IMR-90 (cell line): ENCODE measurements around the gene TNK2. TPM values are rescaled to one million over a fixed set of nuclear protein-coding genes. Genes with fewer than 3 reads are reported as not detected.

Experiments used
- ATAC-seq: fragments of 200-7000 bp; cut with Tn5 transposase; 2 replicates; pipeline ENCODE4 v1.9.1; 2020; ENCODE audit warnings: low read depth, mild to moderate bottlenecking, moderate library complexity
- BruUV-seq: library from RNA; stranded (reverse); fragments of 400-500 nt; replicated peaks from 2 replicates; lab custom pipeline; 2021; lab: Mats Ljungman, UMichigan
- CTCF ChIA-PET: fragments of 300-600 bp; formaldehyde crosslinking; extraction: SDS; loops from one replicate; lab custom pipeline; 2021; ENCODE audit warnings: antibody characterized with exemption; lab: Yijun Ruan, JAX
- POLR2A ChIA-PET: fragments of 300-600 bp; sonication (Branson Sonifier 250); formaldehyde crosslinking; loops from one replicate; lab custom pipeline; 2022; ENCODE audit warnings: antibody characterized with exemption; ENCODE audit not compliant: unreplicated experiment; lab: Charles Lee
- DNase-seq: peaks from one replicate; pipeline ENCODE4 v3.0.0; 2013
- H2AFZ ChIP-seq: replicated peaks from 2 replicates; pipeline ENCODE3; 2013; ENCODE audit warnings: low read length, mild to moderate bottlenecking; ENCODE audit not compliant: poor library complexity
- H2AK5ac ChIP-seq: 2 replicates; pipeline ENCODE4 v1.6.1; 2013; ENCODE audit warnings: low read depth, low read length, inconsistent platforms
- H2AK9ac ChIP-seq: replicated peaks from 2 replicates; pipeline ENCODE3; 2013; ENCODE audit warnings: mild to moderate bottlenecking, low read depth, low read length, moderate library complexity; ENCODE audit not compliant: poor library complexity
- H2BK120ac ChIP-seq: 2 replicates; pipeline ENCODE4 v1.6.1; 2013; ENCODE audit warnings: low read depth, low read length, inconsistent platforms
- H2BK15ac ChIP-seq: 3 replicates; pipeline ENCODE4 v1.6.1; 2013; ENCODE audit warnings: low read depth, low read length, inconsistent platforms
- H2BK20ac ChIP-seq: 2 replicates; pipeline ENCODE4 v1.6.1; 2013; ENCODE audit warnings: low read depth, mild to moderate bottlenecking, inconsistent platforms, low read length, moderate library complexity
- H2BK5ac ChIP-seq: 2 replicates; pipeline ENCODE4 v1.6.1; 2013; ENCODE audit warnings: mild to moderate bottlenecking, low read depth, low read length, inconsistent platforms; ENCODE audit not compliant: poor library complexity, severe bottlenecking
- H3K14ac ChIP-seq: replicated peaks from 2 replicates; pipeline ENCODE4 v1.6.1; 2013; ENCODE audit warnings: low read depth, low read length, inconsistent platforms
- H3K18ac ChIP-seq: 2 replicates; pipeline ENCODE4 v1.6.1; 2013; ENCODE audit warnings: low read depth, low read length, control low read depth
- H3K23ac ChIP-seq: 2 replicates; pipeline ENCODE4 v1.6.1; 2013; ENCODE audit warnings: low read depth, low read length, inconsistent platforms
- H3K27ac ChIP-seq: 2 replicates; pipeline ENCODE4 v1.5.1; 2013; ENCODE audit warnings: mild to moderate bottlenecking, control low read depth, low read length; ENCODE audit not compliant: insufficient read depth
- H3K27me3 ChIP-seq: 2 replicates; pipeline ENCODE4 v1.6.1; 2013; ENCODE audit warnings: low read length; ENCODE audit not compliant: control insufficient read depth, insufficient read depth
- H3K36me3 ChIP-seq: 2 replicates; pipeline ENCODE4 v1.6.1; 2013; ENCODE audit warnings: low read length, mixed read lengths; ENCODE audit not compliant: control insufficient read depth, insufficient read depth
- H3K4ac ChIP-seq: 2 replicates; pipeline ENCODE4 v1.6.1; 2013; ENCODE audit warnings: low read depth, low read length, inconsistent platforms
- H3K4me1 ChIP-seq: 2 replicates; pipeline ENCODE4 v1.6.1; 2013; ENCODE audit warnings: low read length, mixed read lengths; ENCODE audit not compliant: control insufficient read depth, insufficient read depth
- H3K4me2 ChIP-seq: 2 replicates; pipeline ENCODE4 v1.6.1; 2013; ENCODE audit warnings: low read depth, mild to moderate bottlenecking, control low read depth, low read length, moderate library complexity
- H3K4me3 ChIP-seq: 2 replicates; pipeline ENCODE4 v1.5.1; 2013; ENCODE audit warnings: low read depth, mild to moderate bottlenecking, control low read depth, low read length, moderate library complexity; ENCODE audit not compliant: insufficient read depth
- H3K56ac ChIP-seq: 2 replicates; pipeline ENCODE4 v1.6.1; 2013; ENCODE audit warnings: low read length, inconsistent platforms; ENCODE audit not compliant: insufficient read depth; ENCODE audit errors: extremely low read depth
- H3K79me1 ChIP-seq, 2 experiments: 2 replicates each; pipeline ENCODE4 v1.6.1; 2013; ENCODE audit warnings: low read length in 2 of 2, inconsistent platforms in 1 of 2, low read depth in 1 of 2
- H3K9ac ChIP-seq: 2 replicates; pipeline ENCODE4 v1.6.1; 2013; ENCODE audit warnings: low read depth, low read length, control low read depth
- H3K9me1 ChIP-seq: 2 replicates; pipeline ENCODE4 v1.6.1; 2013; ENCODE audit warnings: low read length, inconsistent platforms; ENCODE audit not compliant: insufficient read depth
- H3K9me3 ChIP-seq: 2 replicates; pipeline ENCODE4 v1.6.1; 2013; ENCODE audit warnings: low read length; ENCODE audit not compliant: control insufficient read depth, insufficient read depth
- H4K20me1 ChIP-seq: 2 replicates; pipeline ENCODE4 v1.6.1; 2013; ENCODE audit warnings: low read length, inconsistent platforms; ENCODE audit not compliant: insufficient read depth
- H4K5ac ChIP-seq: 2 replicates; pipeline ENCODE4 v1.6.1; 2013; ENCODE audit warnings: mild to moderate bottlenecking, low read depth, low read length, control low read depth
- H4K8ac ChIP-seq, 2 experiments: 2 replicates each; pipeline ENCODE4 v1.6.1; 2013; ENCODE audit warnings: low read depth in 2 of 2, low read length in 2 of 2, control low read depth in 1 of 2, inconsistent platforms in 1 of 2
- H4K91ac ChIP-seq: 2 replicates; pipeline ENCODE4 v1.6.1; 2013; ENCODE audit warnings: low read depth, low read length, inconsistent platforms; ENCODE audit not compliant: insufficient read depth
- CEBPB ChIP-seq: IDR thresholded peaks from 2 replicates; pipeline ENCODE4 v1.6.1; 2012; ENCODE audit warnings: low read depth, low read length, improper control_type of control experiment
- CHD1 ChIP-seq: IDR thresholded peaks from 2 replicates; pipeline ENCODE4 v1.6.1; 2012; ENCODE audit warnings: low read depth, low read length, improper control_type of control experiment
- MAZ ChIP-seq: IDR thresholded peaks from 2 replicates; pipeline ENCODE4 v1.6.1; 2012; ENCODE audit warnings: low read depth, mild to moderate bottlenecking, low read length, improper control_type of control experiment, moderate library complexity, borderline replicate concordance
- RAD21 ChIP-seq: IDR thresholded peaks from 2 replicates; pipeline ENCODE4 v1.6.1; 2012; ENCODE audit warnings: low read length, improper control_type of control experiment
- RFX5 ChIP-seq: IDR thresholded peaks from 2 replicates; pipeline ENCODE4 v1.8.0; 2012; ENCODE audit warnings: low read depth, mild to moderate bottlenecking, low read length, moderate library complexity
- SMC3 ChIP-seq: fragments of 150-350 bp; IDR thresholded peaks from 2 replicates; pipeline ENCODE4 v1.6.1; 2016; ENCODE audit warnings: low read depth, mild to moderate bottlenecking, antibody characterized with exemption, low read length, moderate library complexity
- WGBS, 2 experiments: methylation state at CpG; one replicate each; pipeline versions ENCODE4 v1.1.5 to v1.1.7; 2013; ENCODE audit warnings: missing lambda C conversion rate in 2 of 2; ENCODE audit not compliant: insufficient read length in 1 of 2; ENCODE audit errors: extremely low coverage in 2 of 2; 5-methylcytosine and 5-hydroxymethylcytosine counted together
- dilution Hi-C: fragments of 300-500 bp; cut with HindIII; formaldehyde crosslinking; loops from one replicate; pipeline ENCODE4 v1.14.3; 2018; ENCODE audit warnings: low sequenced_read_pairs; ENCODE audit not compliant: unreplicated experiment
- in situ Hi-C: fragments of 300-500 bp; cut with MboI; formaldehyde crosslinking; loops from 3 replicates; pipeline ENCODE4 v1.14.3; 2019; ENCODE audit warnings: low sequenced_read_pairs, inconsistent platforms, mixed read lengths
- intact Hi-C: fragments of 100-400 bp; cut with micrococcal nuclease; formaldehyde crosslinking; loops from 2 replicates; pipeline ENCODE4 v1.10.0; 2022
- polyA plus RNA-seq, 3 experiments: library from polyadenylated mRNA; depleted of rRNA; stranded (reverse); fragments of >200 nt; gene quantifications; 2 replicates each; pipeline ENCODE4 v1.2.3, GENCODE V29; 2012; ENCODE audit warnings: low replicate concordance in 1 of 3
- total RNA-seq: library from RNA; depleted of rRNA; stranded (reverse); fragments of >200 nt; gene quantifications from 2 replicates; pipeline ENCODE4 v1.2.3, GENCODE V29; 2012
- TF ChIP-seq, protein P1 (sequence below): fragments of 150-350 bp; IDR thresholded peaks from 2 replicates; pipeline ENCODE4 v1.6.1; 2016; ENCODE audit warnings: low read depth, mild to moderate bottlenecking, low read length, moderate library complexity, borderline replicate concordance
- TF ChIP-seq, protein P2 (sequence below): fragments of 150-350 bp; IDR thresholded peaks from 2 replicates; pipeline ENCODE4 v1.6.1; 2017; ENCODE audit warnings: mild to moderate bottlenecking, antibody characterized with exemption, low read length, low read depth

Gene TNK2
- total and polyA plus RNA-seq, 2 of the 4 experiments (the other 2 are of a cell fraction), result 2.2 to 13.8 TPM

DNA sequence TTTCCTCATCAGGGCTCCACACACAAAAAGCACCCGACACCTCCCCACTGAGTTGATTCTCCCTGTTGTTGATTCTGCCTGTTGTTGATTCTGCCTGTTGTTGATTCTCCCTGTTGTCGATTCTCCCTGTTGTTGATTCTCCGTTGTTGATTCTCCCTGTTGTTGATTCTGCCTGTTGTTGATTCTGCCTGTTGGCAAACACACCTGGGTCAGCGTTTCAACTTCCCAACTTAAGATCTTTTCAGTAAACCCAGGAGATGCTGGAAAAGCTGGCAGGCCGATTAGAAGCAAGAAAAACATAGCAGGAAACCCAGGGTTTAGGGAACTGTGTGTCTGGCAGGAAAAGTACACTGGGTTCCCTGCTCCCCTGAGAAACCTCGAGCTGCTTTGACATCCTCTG, 47.9 kb downstream of the TNK2 start:
- intact Hi-C loops (no loop called here), in situ Hi-C loops (loop anchor here (5.0 kb wide), 1 partner anchor 37 kb away; no protein-coding TSS in a partner anchor), dilution Hi-C loops (no loop called here)
- no peak overlapping the region for H3K27ac ChIP-seq
- H2BK20ac ChIP-seq, result no peak overlapping the region
- no TSS peak for BruUV-seq
- H4K8ac ChIP-seq, result no peak overlapping the region
- H2BK5ac ChIP-seq, result no peak overlapping the region
- no peak overlapping the region for H3K4ac ChIP-seq
- TF ChIP-seq CEBPB, result no peak
- no peak for TF ChIP-seq MAZ
- no peak for TF ChIP-seq RAD21
- TF ChIP-seq, protein P1, sequence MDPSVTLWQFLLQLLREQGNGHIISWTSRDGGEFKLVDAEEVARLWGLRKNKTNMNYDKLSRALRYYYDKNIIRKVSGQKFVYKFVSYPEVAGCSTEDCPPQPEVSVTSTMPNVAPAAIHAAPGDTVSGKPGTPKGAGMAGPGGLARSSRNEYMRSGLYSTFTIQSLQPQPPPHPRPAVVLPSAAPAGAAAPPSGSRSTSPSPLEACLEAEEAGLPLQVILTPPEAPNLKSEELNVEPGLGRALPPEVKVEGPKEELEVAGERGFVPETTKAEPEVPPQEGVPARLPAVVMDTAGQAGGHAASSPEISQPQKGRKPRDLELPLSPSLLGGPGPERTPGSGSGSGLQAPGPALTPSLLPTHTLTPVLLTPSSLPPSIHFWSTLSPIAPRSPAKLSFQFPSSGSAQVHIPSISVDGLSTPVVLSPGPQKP, result no peak
- TF ChIP-seq, protein P2, sequence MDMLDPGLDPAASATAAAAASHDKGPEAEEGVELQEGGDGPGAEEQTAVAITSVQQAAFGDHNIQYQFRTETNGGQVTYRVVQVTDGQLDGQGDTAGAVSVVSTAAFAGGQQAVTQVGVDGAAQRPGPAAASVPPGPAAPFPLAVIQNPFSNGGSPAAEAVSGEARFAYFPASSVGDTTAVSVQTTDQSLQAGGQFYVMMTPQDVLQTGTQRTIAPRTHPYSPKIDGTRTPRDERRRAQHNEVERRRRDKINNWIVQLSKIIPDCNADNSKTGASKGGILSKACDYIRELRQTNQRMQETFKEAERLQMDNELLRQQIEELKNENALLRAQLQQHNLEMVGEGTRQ, result no peak
- no peak for TF ChIP-seq CHD1
- TF ChIP-seq SMC3, result no peak
- no peak for TF ChIP-seq RFX5
- ATAC-seq, result no peak
- no peak overlapping the region for H2AFZ ChIP-seq
- H3K79me1 ChIP-seq, result no peaks in the 10 kb centered on the region
- no peak overlapping the region for H4K91ac ChIP-seq
- H4K5ac ChIP-seq, result no peak overlapping the region
- H3K56ac ChIP-seq, result no peak overlapping the region
- no peak overlapping the region for H2AK9ac ChIP-seq
- H3K18ac ChIP-seq, result no peak overlapping the region
- H3K4me1 ChIP-seq, result 0 out of 2 replicates have a peak, but pooled peaks cover 2% of the 10 kb centered on the region
- H3K4me2 ChIP-seq, result no peak overlapping the region
- no peak overlapping the region for H3K9ac ChIP-seq
- no peaks in the 10 kb centered on the region for H3K9me3 ChIP-seq
- CTCF ChIA-PET, result interaction anchor here (0.7 to 2.6 kb wide), 2 partner anchors 34 to 993 kb away, joined by 4 to 19 read pairs; no protein-coding TSS in a partner anchor
- H3K36me3 ChIP-seq, result peaks cover 2% of the 10 kb centered on the region; the same call in 1 of the 2 replicates
- no peak overlapping the region for H3K4me3 ChIP-seq
- H3K27me3 ChIP-seq, result no peaks in the 10 kb centered on the region
- no peaks in the 10 kb centered on the region for H4K20me1 ChIP-seq
- H3K23ac ChIP-seq, result no peak overlapping the region
- H2BK120ac ChIP-seq, result no peak overlapping the region
- no peak for DNase-seq
- H3K14ac ChIP-seq, result no peak overlapping the region
- 80% methylated on average over 1 of the region's 6 CpGs; no CpG with 5 or more reads in 1 of the 2 experiments for WGBS, 2 experiments
- POLR2A ChIA-PET, result no interaction called here
- no peak overlapping the region for H2BK15ac ChIP-seq
- no peaks in the 10 kb centered on the region for H3K9me1 ChIP-seq
- H2AK5ac ChIP-seq, result no peak overlapping the region
